BE2C (cell line): ENCODE data around the gene TMEM267.
"Not testable (repeated sequence)": the region's sequence is repeated elsewhere in the genome, so short reads cannot be mapped to it uniquely, and the experiment has no call there.

Experiments used
- DNase-seq: peaks from one replicate; pipeline ENCODE4 v3.0.0-alpha.2; 2020
- H3K27me3 ChIP-seq: fragments of 250-450 bp; sonication (Bioruptor Pico); 2 replicates; pipeline ENCODE4 v1.5.1; 2020; ENCODE audit warnings: mild to moderate bottlenecking
- H3K36me3 ChIP-seq: fragments of 250-450 bp; sonication (Bioruptor Pico); 2 replicates; pipeline ENCODE4 v1.5.1; 2020; ENCODE audit warnings: mild to moderate bottlenecking
- H3K4me1 ChIP-seq: fragments of 250-450 bp; sonication (Bioruptor Pico); 2 replicates; pipeline ENCODE4 v1.5.1; 2020
- H3K4me3 ChIP-seq: 2 replicates; pipeline ENCODE4 v1.5.1; 2011; ENCODE audit warnings: low read depth, low read length
- H3K9me3 ChIP-seq: fragments of 250-450 bp; sonication (Bioruptor Pico); 2 replicates; pipeline ENCODE4 v1.5.1; 2020
- CTCF ChIP-seq: IDR thresholded peaks from 2 replicates; pipeline ENCODE4 v1.5.1; 2012; ENCODE audit warnings: mild to moderate bottlenecking, low read depth, low read length

The TMEM267 gene

GRCh38 chr5:43514816-43515677 lies 31.4 kb upstream of the TMEM267 start, which contains the start of gene C5orf34:
Gene C5orf34, minus strand, starts transcription at chr5:43515148. Its CDS starts 5,809 bp downstream, at chr5:43509339.
- peak; percentile 97 for DNase-seq
- no peak for TF ChIP-seq CTCF
- Histone ChIP-seq H3K27me3 (no peaks in the 10 kb centered on the region), H3K9me3 (no peaks in the 10 kb centered on the region), H3K4me3 (peak within 1 kb of the TSS; percentile 94), H3K36me3 (no peaks in the 10 kb centered on the region), H3K4me1 (no peaks in the 10 kb centered on the region)

GRCh38 chr5:43514471-43514815 lies 30.8 kb upstream of the TMEM267 start:
- no peaks in the 10 kb centered on the region for H3K4me1 ChIP-seq
- no peak for TF ChIP-seq CTCF
- DNase-seq, result peak; percentile 21
- H3K9me3 ChIP-seq, result no peaks in the 10 kb centered on the region
- no peaks in the 10 kb centered on the region for H3K36me3 ChIP-seq
- peak overlapping the region; percentile 94 for H3K4me3 ChIP-seq
- H3K27me3 ChIP-seq, result no peaks in the 10 kb centered on the region

DNA sequence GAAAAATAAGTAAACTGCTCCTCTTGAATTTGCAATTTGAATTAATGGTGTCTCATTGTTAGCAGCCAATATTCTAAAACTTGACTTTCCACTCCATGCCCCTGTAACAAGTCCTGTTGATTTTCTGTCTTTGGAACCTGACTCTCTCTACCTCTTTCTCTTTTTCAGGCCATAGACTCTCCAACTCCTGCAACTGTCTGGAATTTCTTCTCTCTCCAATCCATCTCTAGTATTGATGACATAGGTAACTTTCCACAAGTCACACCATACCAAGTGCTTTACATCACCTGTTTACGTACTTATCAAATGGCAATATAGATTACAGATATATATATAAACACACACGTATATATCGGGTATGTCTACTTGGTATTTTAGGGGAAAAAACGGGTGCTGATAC lies 30.4 kb upstream of the TMEM267 start:
- Histone ChIP-seq H3K4me3 (peak overlapping the region; percentile 94), H3K36me3 (peaks cover 3% of the 10 kb centered on the region), H3K4me1 (no peaks in the 10 kb centered on the region), H3K27me3 (no peaks in the 10 kb centered on the region), H3K9me3 (no peaks in the 10 kb centered on the region)
- no peak for TF ChIP-seq CTCF
- DNase-seq, result no peak

- not testable (repeated sequence) for H3K4me3 ChIP-seq, DNase-seq, H3K4me1 ChIP-seq, H3K9me3 ChIP-seq, H3K27me3 ChIP-seq
- peaks cover 11% of the 10 kb centered on the region for H3K36me3 ChIP-seq
These were observed 27.4 kb upstream of the TMEM267 start for GRCh38 chr5:43511062-43511461.

DNA sequence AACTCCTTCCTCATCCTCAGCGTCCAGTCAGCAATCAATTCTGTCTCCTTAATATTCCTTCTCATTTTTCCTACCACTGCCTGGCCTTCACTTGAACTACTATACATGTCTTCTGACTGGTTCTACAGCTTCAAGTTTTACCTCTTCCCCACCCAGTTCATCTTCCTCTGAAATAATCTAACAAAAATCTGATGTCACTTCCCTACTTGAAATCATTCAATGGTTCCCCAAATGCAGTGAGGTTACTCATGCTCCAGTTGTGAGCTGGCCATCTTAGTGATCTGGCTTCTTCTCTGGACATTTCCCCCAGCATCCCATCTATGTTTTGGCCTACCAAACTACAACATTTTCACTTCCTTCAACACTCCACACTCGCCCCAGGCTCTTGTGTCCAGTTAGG lies 14.9 kb upstream of the TMEM267 start:
- H3K4me1 ChIP-seq, result no peaks in the 10 kb centered on the region
- H3K4me3 ChIP-seq, result no peak overlapping the region
- peaks cover 6% of the 10 kb centered on the region for H3K36me3 ChIP-seq
- H3K9me3 ChIP-seq, result no peaks in the 10 kb centered on the region
- H3K27me3 ChIP-seq, result no peaks in the 10 kb centered on the region
- no peak for TF ChIP-seq CTCF
- DNase-seq, result no peak

DNA sequence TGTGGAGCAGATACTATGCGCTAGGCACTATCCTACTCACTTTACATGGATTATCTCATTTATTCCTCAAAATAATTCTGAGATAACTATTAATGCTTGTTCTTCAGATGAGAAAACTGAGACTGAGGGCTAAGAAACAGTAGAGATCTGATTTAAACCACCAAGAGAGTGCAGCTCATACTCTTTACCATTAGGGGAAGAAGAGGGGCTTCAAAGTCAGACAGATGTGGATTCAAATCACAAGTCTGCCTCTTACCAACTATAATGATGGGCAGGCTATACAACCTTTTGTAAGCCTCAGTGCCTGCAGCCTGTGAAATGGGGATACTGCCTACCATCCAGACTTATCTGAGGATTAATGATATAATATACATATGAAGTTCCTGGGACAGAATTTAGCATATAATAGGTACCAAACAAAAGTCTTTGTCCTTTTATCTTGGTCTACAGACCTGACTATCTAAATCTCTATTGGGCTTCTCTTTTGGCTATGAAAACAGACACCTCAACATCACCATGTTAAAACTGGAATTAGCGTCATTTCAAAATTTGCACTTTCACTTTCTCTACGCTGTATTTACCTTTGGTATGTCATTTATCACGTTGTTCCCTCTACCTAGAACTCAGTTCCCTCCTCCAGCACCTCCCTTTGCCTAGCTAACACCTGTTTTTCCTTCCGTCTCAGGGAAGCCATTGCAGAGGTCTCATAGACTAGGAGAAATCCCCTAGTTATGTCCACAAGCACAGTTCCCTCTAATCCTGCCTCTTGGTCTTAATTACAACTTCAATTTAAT lies 13.8 kb upstream of the TMEM267 start:
- Histone ChIP-seq H3K9me3 (no peaks in the 10 kb centered on the region), H3K36me3 (no peaks in the 10 kb centered on the region; the same call in none of the 2 replicates), H3K4me1 (no peaks in the 10 kb centered on the region), H3K4me3 (no peak overlapping the region), H3K27me3 (no peaks in the 10 kb centered on the region)
- no peak for DNase-seq
- TF ChIP-seq CTCF, result no peak
